GM19238 (cell line): ENCODE results near the gene RAB18.
A peak's percentile ranks its signal among the peaks of the same experiment; 100 is the strongest.
"Not testable (repeated sequence)": the region's sequence is repeated elsewhere in the genome, so short reads cannot be mapped to it uniquely, and the experiment has no call there.

ENCODE experiments used
- DNase-seq: peaks from one replicate; pipeline ENCODE4 v3.0.0; 2011; ENCODE audit warnings: low spot score; ENCODE audit not compliant: insufficient read length

RAB18 gene

DNA sequence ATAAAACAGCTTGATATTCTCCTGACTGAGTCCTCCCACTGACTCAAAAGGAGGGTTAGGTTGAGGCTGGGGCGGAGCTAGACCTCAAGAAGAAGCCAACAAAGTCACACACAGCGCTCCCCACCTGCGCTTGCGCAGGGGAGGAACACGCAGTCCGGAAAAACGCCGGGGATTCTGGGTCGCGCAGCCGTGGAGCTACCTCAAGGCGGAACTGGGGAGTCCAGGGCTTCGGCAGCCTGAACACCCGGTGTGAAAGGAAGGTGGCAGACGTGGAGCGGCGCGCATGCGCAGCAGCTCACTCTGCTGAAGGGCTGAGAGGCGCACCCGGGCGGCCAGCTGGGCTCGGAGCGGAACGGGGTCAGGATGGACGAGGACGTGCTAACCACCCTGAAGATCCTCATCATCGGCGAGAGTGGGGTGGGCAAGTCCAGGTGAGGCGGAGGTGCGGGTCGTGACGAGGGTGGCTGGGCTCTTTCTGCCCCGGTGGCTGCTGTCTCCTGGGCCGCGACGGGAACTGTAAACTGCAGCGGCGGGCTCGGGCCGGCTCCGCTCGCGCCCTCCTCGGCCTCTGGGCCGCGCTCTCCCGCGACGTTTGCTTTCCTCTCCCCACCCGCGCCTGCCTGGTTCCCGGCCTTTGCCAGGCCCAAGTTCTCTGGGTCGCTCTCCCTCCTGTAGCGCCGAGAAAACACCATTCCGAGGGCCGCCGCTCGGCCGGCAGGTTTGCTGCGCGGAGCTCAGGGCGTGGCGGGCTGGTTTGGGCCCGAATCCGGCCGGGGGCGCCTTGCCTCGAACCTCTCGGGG lies at the start of gene RAB18:
TSS of gene RAB18 (plus strand) at position 298 of the 801 bp plus-strand sequence. CDS start at position 364, 66 bp downstream.
- DNase-seq, result peak; percentile 83

DNA sequence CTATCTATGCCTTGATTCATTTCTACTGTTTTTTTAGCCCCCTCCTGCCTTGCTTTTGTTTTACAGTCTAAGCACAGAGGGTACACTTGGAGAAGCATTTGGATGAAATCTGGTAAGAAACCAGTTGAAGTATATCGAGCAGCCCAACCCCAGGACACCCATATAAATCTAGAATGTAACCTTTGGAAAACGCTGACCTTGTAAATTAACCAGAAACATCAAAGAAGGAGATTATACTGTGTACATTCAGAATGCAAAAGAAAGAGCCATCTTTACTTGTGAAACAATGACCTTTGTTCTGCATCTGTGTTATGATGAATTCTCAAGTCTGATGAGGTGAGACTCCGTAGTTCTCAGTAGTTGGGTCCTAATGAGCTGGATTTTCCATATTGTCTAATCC lies 49.3 kb upstream of the RAB18 start:
- DNase-seq, result no peak

DNA sequence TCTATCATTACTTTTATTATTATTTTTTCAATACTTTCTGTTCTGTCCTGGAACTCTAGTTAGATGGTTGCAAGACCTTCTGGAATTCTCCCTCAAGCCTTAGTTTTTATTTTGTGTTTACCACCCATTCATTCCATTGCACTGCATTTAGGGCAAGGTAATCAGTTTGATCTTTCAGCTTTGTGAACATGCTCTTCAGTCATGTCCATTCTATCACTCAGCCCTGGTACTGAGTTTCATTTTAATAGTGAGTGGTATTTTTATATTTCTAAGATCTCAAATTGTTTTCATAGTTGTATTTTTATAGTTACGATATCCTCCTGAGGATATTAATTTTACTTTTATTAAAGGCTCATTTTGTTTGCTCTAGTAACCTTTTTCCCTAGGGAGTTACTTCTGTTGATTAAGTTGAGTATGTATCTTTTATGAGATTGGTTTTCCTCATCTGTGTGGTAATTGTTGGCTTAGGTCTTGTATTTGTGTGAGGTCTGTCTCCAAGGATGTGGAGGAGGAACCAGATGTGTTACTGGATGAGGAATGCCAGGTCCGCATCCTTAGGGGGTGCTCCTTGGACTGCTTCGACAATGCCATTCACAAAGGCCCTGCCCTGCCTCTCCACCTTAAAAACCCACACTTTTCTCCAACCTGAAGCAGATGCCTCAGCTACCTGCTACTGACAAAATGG lies 46.7 kb upstream of the RAB18 start:
- DNase-seq, result no peak

DNA sequence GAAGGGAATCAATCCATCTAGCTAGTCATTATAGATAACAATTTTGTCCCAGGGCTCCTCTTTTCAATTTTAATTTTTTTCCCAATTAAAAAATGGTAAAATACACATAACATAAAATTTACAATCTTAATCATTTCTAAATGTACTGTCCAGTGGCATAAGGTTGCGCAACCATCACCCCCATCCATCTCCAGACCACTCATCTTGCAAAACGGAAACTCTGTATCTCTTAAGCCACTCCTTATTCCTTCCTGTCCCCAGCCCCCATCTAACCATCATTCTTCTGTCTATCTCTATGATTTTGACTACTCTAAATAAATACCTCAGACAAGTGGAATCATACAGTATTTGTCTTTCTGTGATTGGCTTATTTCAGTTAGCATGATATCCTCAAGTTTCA lies 46.1 kb upstream of the RAB18 start:
- DNase-seq, result no peak

DNA sequence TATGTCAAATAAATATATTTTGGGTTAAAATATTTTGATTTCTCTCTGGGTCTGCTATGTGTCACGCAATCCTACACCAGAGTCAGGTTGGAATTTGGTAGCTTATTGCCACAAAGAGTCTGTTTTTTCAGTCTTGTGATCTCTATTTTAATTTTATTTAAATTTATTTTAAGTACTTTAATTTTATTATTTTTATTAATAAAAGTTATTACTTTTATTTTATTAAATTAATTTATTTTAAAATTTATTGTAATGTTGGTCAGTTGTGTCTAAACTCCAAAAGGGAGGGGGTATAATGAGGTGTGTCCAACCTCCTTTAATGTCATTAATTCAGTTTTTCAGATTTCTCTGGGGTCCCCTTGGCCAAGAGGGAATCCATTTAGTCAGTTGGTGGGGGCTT lies 42.8 kb upstream of the RAB18 start:
- no peak for DNase-seq

DNA sequence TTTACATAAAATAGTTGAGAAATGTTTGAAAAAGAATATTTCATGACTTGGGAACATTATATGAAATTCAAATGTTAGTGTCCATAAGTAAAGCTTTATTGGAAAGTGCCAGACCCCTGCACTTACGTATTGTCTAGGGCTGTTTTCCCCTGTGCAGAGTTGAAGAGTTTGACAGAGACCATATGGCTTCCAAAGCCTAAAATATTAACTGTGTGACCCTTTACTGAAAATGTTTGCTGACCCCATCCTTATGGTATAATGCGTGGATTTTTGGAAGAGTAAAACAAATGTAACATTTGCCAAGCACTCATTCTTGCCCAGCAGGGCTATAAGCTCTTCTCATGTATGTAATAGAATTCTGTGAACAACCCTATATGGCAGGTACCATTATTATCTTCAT lies 40.1 kb upstream of the RAB18 start:
- no peak for DNase-seq

DNA sequence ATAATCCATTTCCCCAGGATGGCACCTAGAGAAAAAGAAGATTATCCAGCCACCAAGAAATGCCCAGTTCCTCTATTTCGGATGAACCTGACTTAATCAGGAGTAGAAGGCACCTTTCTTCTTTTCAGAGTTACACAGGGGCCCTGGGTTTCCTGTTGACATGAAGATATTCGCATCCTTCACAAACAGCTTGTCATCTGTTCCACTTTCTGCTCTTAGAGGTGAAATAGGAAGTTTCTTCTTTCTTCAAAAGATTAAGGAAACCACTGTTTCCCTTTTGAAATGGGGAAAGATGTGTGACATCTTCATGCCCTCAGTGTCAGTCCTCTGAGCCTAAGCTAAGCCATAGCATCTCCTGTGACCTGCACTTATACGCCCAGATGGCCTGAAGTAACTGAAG lies 39.1 kb upstream of the RAB18 start:
- no peak for DNase-seq

DNA sequence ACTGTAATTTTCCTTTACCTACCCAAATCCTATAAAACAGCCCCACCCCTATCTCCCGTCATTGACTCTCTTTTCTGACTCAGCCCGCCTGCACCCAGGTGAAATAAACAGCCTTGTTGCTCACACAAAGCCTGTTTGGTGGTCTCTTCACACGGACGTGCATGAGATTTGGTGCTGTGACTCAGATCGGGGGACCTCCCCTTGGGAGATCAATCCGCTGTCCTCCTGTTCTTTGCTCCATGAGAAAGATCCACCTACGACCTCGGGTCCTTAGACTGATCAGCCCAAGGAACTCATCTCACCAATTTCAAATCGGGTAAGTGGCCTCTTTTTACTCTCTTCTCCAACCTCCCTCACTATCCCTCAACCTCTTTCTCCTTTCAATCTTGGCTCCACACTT lies 38.5 kb upstream of the RAB18 start:
- DNase-seq, result not testable (repeated sequence)

DNA sequence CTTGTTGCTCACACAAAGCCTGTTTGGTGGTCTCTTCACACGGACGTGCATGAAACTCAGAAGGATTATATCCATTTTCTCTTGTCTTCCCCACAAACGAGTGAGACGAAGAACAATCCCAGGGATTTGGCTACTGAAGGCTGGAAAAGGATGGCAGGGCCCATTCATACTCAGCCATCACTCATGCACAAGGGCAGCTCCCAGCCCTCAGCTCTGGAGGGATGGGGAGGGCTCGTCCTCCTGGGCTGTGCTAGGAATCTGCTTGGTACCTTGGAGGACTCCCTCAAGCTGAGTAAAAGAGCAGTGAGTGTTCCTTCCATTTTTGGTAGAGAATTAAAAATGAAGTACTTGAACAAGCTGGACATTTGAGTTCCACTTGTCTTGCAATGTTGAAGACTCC lies 33.2 kb upstream of the RAB18 start:
- no peak for DNase-seq

DNA sequence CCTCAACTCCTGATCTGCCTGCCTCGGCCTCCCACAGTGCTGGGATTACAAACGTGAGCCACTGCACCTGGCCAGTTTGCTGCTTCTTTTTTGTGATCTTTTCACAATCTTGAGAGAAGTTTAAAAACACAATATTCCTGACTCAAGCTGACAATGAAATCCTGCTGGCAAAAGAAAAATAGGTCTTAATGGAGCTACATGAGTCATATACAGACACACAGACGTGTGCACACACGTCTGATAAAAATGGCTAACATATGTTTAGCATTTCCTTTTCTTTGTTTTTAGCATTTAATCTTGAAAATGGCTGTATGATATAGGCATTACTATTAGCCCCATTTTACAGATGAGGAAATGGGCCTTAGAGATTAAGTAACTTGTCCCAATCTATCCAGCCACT lies 29.4 kb upstream of the RAB18 start:
- DNase-seq, result no peak

DNA sequence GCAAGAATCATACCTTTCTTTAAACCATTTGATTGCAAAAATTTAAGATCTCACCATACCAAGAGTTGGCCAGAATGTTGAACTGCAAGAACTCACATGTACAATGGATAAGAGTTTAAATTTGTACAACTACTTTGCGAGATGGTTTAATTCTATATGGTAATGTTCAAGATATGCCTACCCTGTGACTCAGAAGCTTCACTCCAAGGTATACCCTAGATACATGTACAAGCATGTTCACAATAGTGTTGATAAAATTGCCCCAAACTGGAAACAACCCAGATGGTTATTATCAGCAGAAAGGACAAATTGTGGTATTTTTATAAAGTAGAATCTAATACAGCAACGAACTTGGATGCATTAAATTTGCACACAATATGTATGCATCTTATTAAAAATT lies 25.1 kb upstream of the RAB18 start:
- DNase-seq, result no peak

DNA sequence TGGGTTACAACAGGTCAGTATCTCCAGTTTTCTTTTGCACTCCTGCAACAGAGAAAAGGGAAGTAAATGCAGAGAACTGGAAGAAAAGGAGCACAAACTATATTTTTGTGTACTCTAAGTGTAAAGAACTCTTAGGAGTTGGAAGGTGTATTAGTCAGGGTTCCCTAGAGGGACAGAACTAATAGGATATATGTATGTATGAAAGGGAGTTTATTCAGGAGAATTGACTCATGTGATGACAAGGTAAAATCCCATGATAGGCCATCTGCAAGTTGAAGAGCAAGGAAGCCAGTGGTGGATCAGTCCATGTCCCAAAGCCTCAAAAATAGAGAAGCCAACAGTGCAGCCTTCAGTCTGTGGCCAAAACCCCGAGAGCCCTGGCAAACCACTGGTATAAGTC lies 22.6 kb upstream of the RAB18 start:
- DNase-seq, result no peak

DNA sequence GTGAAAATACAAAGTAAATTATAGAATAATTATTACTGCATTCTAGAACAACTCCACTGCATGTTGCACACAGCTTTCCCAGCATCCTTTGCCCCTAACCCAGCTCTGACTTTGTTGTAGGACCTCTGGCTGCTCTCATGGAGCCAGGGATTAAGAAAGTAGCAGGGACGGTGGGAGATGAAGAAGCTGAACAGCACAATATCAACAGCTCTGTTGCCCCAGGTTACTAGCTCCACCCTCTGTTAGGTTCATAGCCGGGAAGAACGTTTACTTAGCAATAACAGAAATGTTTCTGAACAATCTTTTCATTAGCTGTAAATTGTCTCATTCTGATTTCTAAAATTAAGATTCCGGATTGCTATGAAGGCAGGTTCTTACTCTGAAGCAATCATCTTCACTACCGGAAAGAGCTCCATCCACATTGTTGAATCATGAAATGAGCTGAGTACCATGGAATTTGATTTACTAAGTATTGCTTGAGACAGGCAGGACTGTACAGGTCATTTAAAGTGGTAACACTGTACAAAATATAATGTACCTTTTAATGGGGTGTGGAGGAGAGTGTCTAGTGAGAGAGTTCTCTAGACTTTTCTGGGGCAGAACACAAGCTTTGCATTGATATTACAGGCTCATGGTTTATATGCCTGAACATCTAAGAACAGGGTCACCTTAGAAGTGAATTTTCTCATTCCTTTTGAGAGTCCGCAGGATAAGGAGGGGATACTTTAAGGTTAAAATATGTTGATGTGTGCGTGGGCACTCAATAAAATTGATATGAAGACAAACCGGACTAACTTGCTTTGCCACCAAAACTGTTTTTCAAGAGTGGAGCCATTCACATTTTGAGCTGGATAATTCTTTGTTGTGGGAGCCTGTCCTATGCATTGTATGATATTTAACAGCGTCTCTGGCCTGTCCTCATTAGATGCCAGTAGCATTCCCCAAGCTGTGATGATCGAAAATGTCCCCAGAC lies 20.8 kb upstream of the RAB18 start:
- DNase-seq, result no peak

DNA sequence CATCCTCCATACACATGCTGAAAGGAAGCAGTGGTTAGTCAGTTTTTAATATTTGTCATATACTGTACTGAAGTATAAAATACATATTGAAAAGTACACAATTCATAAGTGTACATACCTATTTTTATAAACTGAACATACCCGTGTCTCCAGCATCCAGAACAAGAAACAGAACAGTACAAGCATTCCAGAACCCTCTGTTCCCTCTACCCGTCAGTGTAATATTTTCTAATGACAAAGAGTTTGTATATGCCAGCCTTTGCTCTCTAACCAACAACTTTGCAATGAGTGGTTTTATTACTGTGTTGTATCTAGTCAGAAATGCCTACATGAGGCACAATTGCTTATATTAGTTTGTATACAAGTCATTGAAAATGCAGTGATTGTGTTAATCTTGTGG lies 18.7 kb upstream of the RAB18 start:
- DNase-seq, result no peak

DNA sequence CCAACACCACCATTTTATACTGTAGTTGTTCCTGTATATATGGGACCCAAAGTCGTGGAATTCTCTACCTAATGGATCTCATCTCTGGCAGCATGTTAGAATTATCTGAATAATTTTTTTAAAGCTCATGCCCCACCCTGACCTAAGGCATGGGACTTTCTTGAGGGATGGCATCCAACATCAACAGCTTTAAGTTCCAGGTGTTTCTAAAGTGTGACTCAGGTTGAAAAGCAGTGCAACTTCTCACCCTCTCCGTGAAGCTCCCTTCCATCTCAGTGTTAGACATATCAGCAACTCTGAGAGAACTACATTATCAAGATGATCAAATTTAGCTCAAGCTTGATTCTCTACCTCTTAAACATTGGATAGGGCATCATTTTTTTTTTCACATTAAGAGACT lies 18.1 kb upstream of the RAB18 start:
- no peak for DNase-seq

DNA sequence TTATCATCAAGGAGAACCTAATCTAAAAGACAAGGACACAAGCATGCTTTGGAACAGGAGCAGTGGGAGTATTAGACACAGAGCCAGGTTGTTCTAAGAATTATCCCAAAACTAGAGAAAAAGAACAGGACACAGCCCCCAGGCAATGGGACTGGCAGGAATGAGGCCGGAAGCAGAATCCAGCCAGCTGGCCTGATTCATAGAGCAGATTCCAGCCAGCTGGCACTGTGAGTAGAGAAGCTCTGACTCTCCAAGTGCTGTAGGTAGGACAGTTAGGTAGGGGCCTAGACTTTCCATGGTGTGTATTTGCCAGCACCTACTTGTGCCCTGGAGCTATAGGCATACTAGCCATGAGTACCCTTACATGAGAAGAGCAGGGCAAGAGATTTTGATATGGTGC lies 13.3 kb upstream of the RAB18 start:
- DNase-seq, result no peak

DNA sequence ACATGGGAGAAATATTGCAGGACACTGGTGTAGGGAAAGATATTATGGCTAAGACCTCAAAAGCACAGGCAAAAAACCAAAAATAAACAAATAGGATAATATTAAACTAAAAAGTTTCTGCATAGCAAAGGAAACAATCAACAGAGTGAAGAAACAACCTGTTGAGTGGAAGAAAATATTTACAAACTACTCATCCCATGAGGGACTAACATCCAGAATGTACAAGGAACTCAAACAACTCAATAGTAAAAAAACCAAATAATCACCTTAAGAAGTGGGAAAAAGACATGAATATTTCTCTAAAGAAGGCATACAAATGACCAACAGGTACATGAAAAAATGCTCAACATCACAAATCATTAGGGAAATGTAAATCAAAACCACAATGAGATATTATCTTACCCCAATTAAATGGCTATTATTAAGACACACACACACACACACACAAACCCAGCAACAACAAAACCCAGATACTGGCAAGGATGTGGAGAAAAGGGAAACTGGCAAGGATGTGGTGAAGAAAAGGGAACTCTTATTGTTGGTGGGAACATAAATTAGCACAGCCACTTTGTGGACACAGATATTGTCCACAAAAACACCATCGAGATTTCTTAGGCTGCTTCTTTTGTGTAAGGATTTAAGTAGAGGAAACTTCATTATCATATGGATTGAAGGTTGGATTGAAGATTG lies 9.8 kb upstream of the RAB18 start:
- DNase-seq, result no peak

DNA sequence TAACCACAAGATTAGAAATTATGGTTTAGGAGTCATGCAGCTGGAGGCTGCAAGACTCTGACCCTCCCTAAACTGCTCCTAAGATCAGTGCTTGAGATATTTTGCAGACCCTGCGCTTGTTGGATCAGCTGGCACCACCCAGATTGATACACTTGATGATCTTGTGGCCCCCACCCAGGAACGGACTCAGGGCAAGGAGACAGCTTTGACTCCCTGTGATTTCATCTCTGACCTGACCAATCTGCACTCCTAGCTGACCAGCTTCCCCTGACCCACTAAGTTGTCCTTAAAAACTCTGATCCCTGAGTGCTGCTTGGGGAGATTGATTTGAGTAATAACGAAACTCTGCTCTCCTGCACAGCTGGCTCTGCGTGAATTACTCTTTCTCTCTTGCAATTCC lies 8.0 kb upstream of the RAB18 start:
- DNase-seq, result no peak

DNA sequence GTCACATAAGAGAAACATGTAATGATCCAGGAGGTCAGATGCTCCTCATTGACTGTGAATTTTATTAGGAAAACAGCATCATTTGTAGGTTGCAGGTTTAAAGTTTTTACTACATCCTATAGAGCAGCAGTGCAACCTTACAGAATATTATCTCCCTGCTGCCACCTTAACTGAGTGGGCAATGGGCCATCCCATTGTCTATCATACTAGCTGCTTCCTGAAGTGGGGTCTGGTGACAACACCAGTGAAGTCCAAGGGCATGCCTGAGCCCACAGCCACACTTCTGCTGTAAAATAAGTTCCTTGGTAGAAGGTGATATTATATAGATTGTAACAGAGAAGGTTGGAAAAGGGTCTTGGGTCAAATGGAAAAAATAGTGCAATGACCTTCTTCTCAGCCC lies 4.0 kb upstream of the RAB18 start:
- DNase-seq, result no peak

DNA sequence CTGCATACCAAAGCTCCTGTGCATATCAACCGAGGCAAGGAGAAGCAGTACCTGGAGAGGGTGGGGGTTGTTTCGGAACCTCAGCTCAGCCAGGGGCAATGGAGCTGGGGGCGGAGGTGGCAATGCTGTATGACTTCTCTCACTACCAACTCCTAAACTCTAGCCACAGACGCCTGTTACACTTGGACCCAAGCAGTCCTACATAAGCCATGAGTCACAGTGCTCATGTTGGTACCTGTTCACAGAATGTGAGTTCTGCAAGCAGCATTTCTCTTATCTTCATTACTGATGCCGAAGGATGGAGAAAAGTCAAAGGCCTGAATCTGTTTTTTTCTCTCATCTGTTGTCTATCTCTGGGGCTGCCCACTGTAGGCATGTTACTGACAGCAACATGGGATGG lies 3.2 kb upstream of the RAB18 start:
- DNase-seq, result no peak

DNA sequence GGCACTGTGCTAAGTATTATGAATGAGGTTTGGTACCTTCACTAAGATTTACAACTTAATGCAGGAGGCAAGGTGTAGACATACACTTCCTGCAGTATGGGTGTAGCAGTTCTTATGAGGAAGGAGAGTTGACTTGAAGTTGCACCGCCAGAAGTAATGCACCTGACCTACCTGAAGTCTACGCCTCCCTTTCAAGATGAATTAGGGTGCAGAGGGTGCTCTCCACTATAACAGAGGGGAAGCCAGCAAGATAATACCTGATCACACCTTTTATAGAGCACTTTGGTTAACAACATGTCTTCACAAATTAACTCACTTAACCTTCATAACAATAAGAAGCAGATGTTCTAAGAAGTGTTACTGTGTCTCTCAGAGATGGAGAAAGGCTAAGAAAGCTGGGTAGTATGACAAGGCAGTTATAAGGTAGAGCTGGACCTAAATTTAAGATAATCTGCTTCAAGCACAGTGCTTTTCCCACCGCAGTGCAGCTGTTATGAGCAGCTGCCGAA lies 552 bp upstream of the RAB18 start:
- no peak for DNase-seq
